WTC11 (cell line): ENCODE measurements around the gene FHIP1A. TPM values are rescaled to one million over a fixed set of nuclear protein-coding genes. Genes with fewer than 3 reads are reported as not detected.

ENCODE experiments used
- ATAC-seq: fragments of 200-7000 bp; cut with Tn5 transposase; 2 replicates; pipeline ENCODE4 v1.10.0; 2021; ENCODE audit warnings: mild to moderate bottlenecking, moderate library complexity
- CTCF ChIA-PET: fragments of 300-600 bp; sonication (Branson Sonifier 250); formaldehyde crosslinking; loops from one replicate; lab custom pipeline; 2021; ENCODE audit warnings: antibody characterized with exemption; lab: Charles Lee
- POLR2A ChIA-PET: fragments of 350-600 bp; sonication (Branson Sonifier 250); formaldehyde crosslinking; loops from one replicate; lab custom pipeline; 2021; ENCODE audit warnings: antibody characterized with exemption; lab: Charles Lee
- DNase-seq: peaks from one replicate; pipeline ENCODE4 v3.0.0; 2021; ENCODE audit warnings: low spot score
- H3K27ac Mint-ChIP-seq: 2 replicates; pipeline ENCODE4 v1.8.0; 2021; ENCODE audit warnings: mixed read lengths
- H3K27me3 Mint-ChIP-seq: 2 replicates; pipeline ENCODE4 v1.8.0; 2021; ENCODE audit warnings: low read depth, mild to moderate bottlenecking, moderate library complexity, mixed read lengths
- H3K36me3 Mint-ChIP-seq: 2 replicates; pipeline ENCODE4 v1.8.0; 2021; ENCODE audit warnings: mixed read lengths
- H3K4me1 Mint-ChIP-seq: 2 replicates; pipeline ENCODE4 v1.8.0; 2022; ENCODE audit warnings: mixed read lengths
- H3K4me3 Mint-ChIP-seq: 2 replicates; pipeline ENCODE4 v1.8.0; 2021; ENCODE audit warnings: mild to moderate bottlenecking, moderate library complexity, mixed read lengths
- H3K9me3 Mint-ChIP-seq: 2 replicates; pipeline ENCODE4 v1.8.0; 2021; ENCODE audit warnings: mixed read lengths
- CREB1 ChIP-seq: sonication (generic); formaldehyde crosslinking; IDR thresholded peaks from 2 replicates; pipeline ENCODE4 v1.8.0; 2023; ENCODE audit warnings: mild to moderate bottlenecking, missing genetic modification reagents
- CREM ChIP-seq: sonication (generic); formaldehyde crosslinking; IDR thresholded peaks from 2 replicates; pipeline ENCODE4 v1.8.1; 2022; ENCODE audit warnings: mild to moderate bottlenecking, missing genetic modification reagents, moderate library complexity
- MYBL2 ChIP-seq: sonication (generic); formaldehyde crosslinking; IDR thresholded peaks from 2 replicates; pipeline ENCODE4 v1.8.1; 2023; ENCODE audit warnings: mild to moderate bottlenecking, moderate library complexity, missing genetic modification reagents
- ZBTB21 ChIP-seq: sonication (generic); formaldehyde crosslinking; IDR thresholded peaks from 2 replicates; pipeline ENCODE4 v1.8.1; 2023; ENCODE audit warnings: mild to moderate bottlenecking, missing genetic modification reagents, borderline replicate concordance
- ZBTB43 ChIP-seq: sonication (generic); formaldehyde crosslinking; IDR thresholded peaks from 2 replicates; pipeline ENCODE4 v1.8.1; 2023; ENCODE audit warnings: mild to moderate bottlenecking, missing genetic modification reagents
- ZNF121 ChIP-seq: sonication (generic); formaldehyde crosslinking; IDR thresholded peaks from 2 replicates; pipeline ENCODE4 v1.8.0; 2023; ENCODE audit warnings: missing genetic modification reagents
- ZNF317 ChIP-seq: sonication (generic); formaldehyde crosslinking; IDR thresholded peaks from 2 replicates; pipeline ENCODE4 v1.8.1; 2023; ENCODE audit warnings: low read depth, mild to moderate bottlenecking, moderate library complexity, missing genetic modification reagents, borderline replicate concordance
- ZNF416 ChIP-seq: fragments of 250-450 bp; sonication (Bioruptor Pico); IDR thresholded peaks from 2 replicates; pipeline ENCODE4 v1.9.0; 2021; ENCODE audit warnings: mild to moderate bottlenecking, inconsistent platforms
- ZNF425 ChIP-seq: fragments of 250-450 bp; sonication (Bioruptor Pico); conservative IDR thresholded peaks from 2 replicates; pipeline ENCODE4 v1.9.0; 2021; ENCODE audit warnings: mild to moderate bottlenecking
- ZSCAN18 ChIP-seq: fragments of 250-450 bp; sonication (Bioruptor Pico); IDR thresholded peaks from 2 replicates; pipeline ENCODE4 v2.1.2; 2022; ENCODE audit warnings: mild to moderate bottlenecking, moderate library complexity
- total RNA-seq: library from RNA; stranded (reverse); gene quantifications from 3 replicates; pipeline ENCODE4 v1.2.3, GENCODE V29; 2021

FHIP1A gene
- total RNA-seq, 1 experiment from 2014 or later: 68.6 TPM

- TF ChIP-seq ZSCAN18 (CRISPR knock-in tag) (no peak), ZBTB43 (no peak)
These were observed 45.5 kb downstream of the FHIP1A start (continued) for GRCh38 chr4:151454513-151454912.

- ChIA-PET POLR2A (no interaction called here), CTCF (interaction anchor here (1.1 to 1.9 kb wide), 3 partner anchors 34 to 149 kb away, joined by 3 to 8 read pairs (median 3); no protein-coding TSS in a partner anchor)
- DNase-seq (no peak), ATAC-seq (peak; percentile 88)
- no peaks in the 10 kb centered on the region for H3K9me3 Mint-ChIP-seq
- no peak overlapping the region for H3K4me3 Mint-ChIP-seq
- peak overlapping the region; percentile 58; the same call in 1 of the 2 replicates for H3K27ac Mint-ChIP-seq
- TF ChIP-seq CREM (no peak), MYBL2 (no peak), ZNF416 (no peak), ZNF317 (no peak)
- peaks cover 53% of the 10 kb centered on the region for H3K4me1 Mint-ChIP-seq
- H3K36me3 Mint-ChIP-seq: no peaks in the 10 kb centered on the region
- H3K27me3 Mint-ChIP-seq: no peaks in the 10 kb centered on the region
These were observed 46.2 kb downstream of the FHIP1A start for GRCh38 chr4:151455212-151455611.

GRCh38 chr4:151458148-151458547 lies 49.2 kb downstream of the FHIP1A start:
- Mint-ChIP-seq H3K4me3 (no peak overlapping the region), H3K9me3 (no peaks in the 10 kb centered on the region), H3K36me3 (no peaks in the 10 kb centered on the region), H3K27ac (peak overlapping the region; percentile 2; the same call in 1 of the 2 replicates), H3K27me3 (no peaks in the 10 kb centered on the region), H3K4me1 (peaks cover 70% of the 10 kb centered on the region)
- peak; percentile 38 for ATAC-seq
- no peak for DNase-seq
- ChIA-PET CTCF (no interaction called here), POLR2A (no interaction called here)
- no peak for TF ChIP-seq ZNF425 (CRISPR knock-in tag)
- no peak for TF ChIP-seq CREB1 (CRISPR knock-in tag)
- TF ChIP-seq CREM: no peak
- TF ChIP-seq ZSCAN18 (CRISPR knock-in tag): no peak
- TF ChIP-seq ZBTB21 (CRISPR knock-in tag): no peak
- TF ChIP-seq ZNF121 (CRISPR knock-in tag): 0 out of 2 replicates have a peak, but pooled peaks have one; percentile 14

Other genes starting within 250 kb of the FHIP1A start
- gene PRSS48, start 132.0 kb upstream of the FHIP1A start, total RNA-seq: not detected in 3 replicates
- gene SH3D19, start 83.6 kb upstream of the FHIP1A start, total RNA-seq: 39.2 to 41.6 TPM (median 41.4 TPM) in 3 replicates